Suppressor macrophage treated with lipopolysaccharide for 1 hour (primary cell): Measurements from ENCODE around the gene RET.
A peak's percentile ranks its signal among the peaks of the same experiment; 100 is the strongest.

Experiments
- DNase-seq, 3 donors: peaks; one replicate each; pipeline ENCODE4 v3.0.0-alpha.2; 2020 to 2022

Gene RET

GRCh38 chr10:43138021-43138756, 61.3 kb downstream of the RET start, which contains the start of gene CSGALNACT2:
Gene CSGALNACT2, plus strand, starts transcription at chr10:43138445. Its CDS starts 16,705 bp downstream, at chr10:43155150.
- DNase-seq = peak; percentile 93 to 98 (median 97)

GRCh38 chr10:43138757-43139241, 61.9 kb downstream of the RET start:
- peak; percentile 53 to 57 (median 56) for DNase-seq

DNA sequence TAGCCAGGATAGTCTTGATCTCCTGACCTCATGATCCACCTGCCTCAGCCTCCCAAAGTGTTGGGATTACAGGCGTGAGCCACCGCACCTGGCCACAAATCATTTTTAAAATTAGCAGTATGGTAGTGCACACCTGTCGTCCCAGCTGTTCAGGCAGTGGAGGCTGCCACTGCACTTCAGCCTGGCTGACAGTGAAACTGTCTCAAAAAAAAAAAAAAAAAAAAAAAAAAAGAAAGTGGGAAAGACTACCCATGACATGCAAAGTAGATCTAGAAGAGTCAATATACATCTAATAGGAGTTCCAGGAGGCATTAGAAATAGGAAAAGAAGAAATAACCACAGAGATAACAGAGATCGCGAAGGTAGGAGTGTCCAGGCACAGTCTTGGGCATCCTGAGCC, 64.6 kb downstream of the RET start:
- no peak for DNase-seq

DNA sequence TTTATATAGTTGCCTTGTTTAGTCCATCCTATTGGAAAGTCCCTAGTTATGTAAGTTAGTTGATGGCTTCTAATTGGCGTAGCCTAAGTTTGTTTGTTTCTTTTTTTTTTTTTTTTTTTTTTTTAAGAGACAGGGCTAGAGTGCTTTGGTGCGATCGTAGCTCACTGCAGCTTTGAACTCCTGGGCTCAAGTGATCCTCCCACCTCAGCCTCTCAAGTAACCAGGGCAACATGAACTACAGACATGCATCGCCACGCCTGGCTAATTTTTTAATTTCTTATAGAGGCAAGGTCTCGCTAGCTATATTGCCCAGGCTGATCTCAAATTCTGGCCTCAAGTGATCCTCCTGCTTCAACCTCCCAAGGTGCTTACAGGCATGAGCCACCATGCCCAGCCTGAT, 68.4 kb downstream of the RET start:
- DNase-seq = no peak

DNA sequence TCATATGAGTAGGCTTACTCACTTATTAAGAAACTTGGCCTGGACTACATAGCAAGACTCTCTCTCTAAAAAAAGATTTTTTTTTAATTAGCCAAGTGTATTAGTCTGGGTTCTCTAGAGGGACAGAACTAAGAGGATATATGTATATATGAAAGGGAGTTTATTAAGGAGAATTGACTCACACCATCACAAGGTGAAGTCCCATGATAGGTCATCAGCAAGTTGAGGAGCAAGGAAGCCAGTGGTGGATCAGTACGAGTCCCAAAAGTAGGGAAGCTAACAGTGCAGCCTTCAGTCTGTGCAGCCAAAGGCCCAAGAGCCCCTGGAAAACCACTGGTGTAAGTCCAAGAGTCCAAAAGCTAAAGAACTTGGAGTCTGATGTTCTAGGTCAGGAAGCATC, 69.1 kb downstream of the RET start:
- DNase-seq = peak; percentile 62 to 65 (median 63)

DNA sequence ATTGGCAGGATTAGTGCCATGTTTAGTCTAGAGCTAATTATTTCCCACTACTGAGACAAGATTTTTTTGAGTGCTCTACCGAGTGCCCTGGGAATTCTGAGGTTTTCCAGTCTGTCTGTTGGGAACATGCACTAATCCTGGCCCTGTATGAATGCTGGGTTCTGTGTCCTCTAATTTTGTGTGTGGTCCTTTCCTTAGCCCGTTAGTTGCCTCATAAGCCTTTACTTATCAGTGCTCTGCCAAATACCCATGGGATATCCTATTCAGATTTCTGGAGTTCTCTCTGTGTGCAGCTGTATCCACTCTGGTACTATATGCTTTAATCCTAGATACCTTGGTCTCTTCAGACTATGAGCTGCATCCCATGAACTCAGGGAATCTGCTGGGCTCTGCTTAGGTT, 74.5 kb downstream of the RET start:
- no peak for DNase-seq

DNA sequence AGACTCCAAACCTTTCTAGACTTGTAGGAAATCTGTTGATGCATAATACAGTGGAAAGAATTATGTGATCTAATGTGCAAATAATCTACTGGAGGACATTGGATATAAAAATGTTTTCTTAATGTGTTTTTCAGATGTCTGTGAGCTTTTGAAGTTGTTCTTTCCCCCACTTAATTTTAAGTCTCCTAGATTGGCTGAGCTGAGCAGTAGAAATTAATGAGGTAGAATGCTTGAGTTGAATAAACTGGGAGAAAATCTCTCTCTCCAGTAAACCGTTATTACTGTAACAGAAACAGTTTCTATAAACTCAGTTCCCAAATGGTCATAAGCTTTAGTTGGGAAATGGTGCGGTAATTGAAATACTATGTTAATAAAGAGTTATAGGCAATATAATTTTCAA, 77.0 kb downstream of the RET start:
- no peak for DNase-seq

GRCh38 chr10:43155221-43155620, 78.4 kb downstream of the RET start:
- DNase-seq = no peak

GRCh38 chr10:43155741-43156140, 78.9 kb downstream of the RET start:
- DNase-seq = no peak

DNA sequence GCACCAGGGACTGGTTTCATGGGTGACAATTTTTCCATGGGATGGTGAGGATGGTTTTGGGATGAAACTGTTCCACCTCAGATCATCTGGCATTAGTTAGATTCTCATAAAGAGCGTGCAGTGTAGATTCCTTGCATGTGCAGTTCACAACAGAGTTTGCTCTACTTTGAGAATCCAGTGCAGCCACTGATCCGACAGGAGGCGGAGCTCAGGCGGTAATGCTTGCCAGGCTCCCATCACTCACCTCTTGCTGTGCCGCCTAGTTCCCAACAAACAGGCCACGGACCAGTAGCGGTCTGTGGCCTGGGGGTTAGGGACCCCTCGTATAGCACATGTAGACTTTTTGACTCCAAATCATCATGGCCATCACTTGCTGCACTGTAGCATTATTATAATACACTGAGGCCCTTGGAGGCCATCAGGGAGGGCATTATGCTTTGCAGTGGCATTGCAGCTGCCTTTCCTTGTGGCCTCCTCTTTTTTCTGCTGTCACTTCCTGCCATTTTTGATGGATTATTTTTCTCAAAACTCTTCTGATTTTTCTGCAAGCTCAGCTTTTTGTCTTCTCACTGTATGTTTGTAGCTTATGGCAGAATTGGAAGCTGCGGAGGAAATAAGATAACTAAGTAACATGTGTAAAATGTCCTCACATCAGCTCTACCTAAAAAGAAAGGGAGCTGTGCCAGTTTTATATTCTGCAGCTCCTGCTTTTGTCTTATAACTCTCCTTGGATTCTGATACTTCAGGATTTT, 79.9 kb downstream of the RET start:
- DNase-seq = no peak

- no peak for DNase-seq
These were observed 81.8 kb downstream of the RET start for GRCh38 chr10:43158636-43159035.

DNA sequence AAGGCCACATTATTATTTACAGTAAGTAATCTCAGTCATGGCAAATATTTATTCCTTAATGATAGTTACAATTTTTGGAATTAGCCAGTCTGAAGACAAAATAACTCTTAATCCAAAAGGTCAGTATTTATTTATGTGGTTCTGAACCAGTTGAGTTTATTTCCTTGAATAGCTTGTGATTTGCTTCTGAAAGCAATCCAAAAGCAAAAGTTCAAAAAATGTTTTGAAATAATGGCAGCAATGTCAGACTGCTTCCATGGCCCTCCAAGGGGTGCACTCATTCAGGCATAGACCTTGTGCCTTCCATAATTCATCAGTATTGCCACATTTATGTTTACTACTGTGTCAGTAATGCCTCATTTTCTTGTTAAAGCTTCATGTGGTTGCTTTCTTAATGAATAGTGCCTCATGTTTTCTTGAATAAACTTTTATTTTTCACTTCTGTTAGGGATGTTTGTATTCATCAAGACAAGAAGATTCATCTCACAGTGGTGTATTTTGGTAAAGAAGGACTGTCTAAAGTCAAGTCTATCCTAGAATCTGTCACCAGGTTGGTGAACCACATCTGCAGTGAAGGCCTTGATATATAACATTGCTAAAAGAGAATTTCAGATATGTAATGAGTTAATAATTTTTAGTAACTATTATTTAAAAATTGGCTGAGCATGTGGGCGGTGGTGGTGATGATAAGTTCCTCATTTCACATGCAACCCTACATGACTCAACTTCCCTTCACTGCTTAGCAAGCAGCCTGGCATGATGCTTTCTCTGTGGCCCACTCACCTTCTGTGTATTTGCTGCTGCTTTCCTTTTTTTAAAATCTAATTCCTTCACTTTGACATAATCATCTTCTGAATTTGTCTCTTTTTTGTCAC, 83.4 kb downstream of the RET start:
- DNase-seq = peak; percentile 90 to 94 (median 93)

DNA sequence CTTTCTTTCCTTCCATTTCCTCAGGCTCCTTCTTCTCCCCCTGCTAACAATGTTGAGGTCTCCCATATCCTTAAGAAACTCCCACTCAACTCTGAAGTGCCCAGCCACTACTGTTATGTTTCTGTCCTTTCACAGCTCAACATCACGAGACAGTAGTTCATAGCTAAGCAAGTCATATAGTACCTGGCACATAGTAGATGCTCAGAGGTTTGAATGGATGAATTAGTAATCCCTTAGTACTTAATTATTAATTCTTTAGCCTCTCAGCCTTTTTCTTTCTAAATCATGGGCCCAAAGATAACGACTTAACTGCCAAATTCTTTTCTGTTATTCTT, 84.0 kb downstream of the RET start:
- DNase-seq = peak in 1 of 3 donors; percentile 67

DNA sequence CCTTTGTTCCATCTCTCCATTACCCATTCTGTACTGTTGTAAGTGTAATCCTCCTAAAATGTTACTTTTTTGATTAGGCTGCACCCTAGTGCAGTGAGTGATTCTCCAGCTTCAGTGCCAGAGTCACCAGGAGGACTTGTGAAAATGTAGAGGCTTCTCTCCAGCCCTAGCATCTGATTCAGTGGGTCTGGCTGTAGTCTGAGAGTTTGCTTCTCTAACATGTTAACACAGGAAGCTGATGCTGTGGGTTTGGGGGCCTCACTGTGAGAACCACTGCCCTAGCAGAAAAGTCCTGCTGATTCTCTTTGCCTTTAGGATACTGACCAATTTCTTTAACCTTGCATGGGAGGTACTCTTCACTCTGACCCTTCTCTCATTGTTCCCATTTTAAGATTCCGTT, 85.7 kb downstream of the RET start:
- no peak for DNase-seq

DNA sequence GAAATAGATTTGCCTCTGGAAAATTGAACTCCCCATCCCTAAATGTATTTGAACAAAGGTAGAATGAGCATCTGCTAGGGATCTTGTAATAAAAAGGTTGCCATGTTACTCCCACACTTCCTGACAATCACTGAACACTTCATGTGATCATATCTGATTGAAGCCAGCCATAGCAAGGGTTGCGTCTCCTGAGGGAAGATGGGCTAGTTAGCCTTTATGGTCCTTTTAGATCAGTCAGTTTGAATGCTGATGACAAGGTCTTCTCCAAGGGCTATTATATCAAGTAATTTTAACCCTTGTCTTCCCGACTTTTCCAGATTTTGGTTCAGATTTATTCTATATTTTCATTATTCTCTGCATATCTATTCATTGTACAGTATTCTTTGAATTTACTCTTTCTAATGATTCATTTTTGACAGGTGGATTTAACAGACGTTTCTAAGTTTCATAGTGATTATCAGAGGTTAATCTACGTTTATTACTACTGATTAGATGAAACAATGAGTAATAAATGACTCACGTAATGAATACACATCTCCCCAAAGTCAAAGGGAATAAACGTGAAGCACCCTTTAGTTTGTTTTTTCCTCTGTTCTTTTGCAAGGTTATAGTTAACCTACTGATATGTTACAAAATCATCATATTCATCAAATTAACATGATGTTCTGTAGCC, 89.5 kb downstream of the RET start:
- DNase-seq = no peak

GRCh38 chr10:43166880-43167497, 90.1 kb downstream of the RET start:
- peak; percentile 18 to 75 (median 67) for DNase-seq

DNA sequence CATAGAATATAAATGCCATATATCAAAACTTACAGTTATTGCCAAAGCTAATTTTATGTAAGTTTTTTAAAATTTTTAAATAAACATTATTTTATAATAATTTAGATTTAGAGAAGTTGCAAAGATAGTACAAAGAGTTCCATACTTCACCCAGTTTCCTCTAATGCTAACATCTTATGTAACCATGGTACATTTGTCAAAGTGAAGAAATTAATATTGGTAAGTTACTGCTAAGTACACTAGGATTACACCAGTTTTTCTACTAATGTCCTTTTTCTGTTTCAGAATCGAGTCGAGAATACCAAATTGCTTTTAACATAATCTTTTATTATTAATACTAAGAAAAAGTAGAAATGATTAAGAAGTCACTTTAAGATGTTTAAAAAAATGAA, 90.6 kb downstream of the RET start:
- peak in 1 of 3 donors; percentile 32 for DNase-seq

- DNase-seq = no peak
These were observed 93.6 kb downstream of the RET start for GRCh38 chr10:43170491-43170890.

GRCh38 chr10:43172645-43173044, 95.8 kb downstream of the RET start:
- DNase-seq = no peak

- DNase-seq = no peak
These were observed 96.3 kb downstream of the RET start for GRCh38 chr10:43173120-43173519.

DNA sequence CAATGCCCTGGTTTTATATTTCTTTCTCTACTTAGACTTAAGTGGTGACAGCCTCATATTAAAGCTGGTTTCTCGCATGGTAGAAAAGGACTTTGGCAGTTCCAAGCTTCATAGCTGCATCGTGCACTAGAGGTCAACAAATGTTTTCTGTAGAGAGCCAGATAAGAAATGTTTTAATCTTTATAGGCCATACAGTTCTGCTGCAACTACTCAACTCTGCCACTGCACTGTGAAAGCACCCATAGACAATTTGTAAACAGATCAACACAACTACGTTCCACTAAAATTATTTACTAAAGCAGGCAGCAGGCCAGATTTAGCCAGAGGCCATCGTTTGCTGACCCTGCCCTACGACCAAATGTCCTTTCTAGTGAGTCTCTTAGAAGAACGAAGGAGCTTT, 98.1 kb downstream of the RET start:
- no peak for DNase-seq

DNA sequence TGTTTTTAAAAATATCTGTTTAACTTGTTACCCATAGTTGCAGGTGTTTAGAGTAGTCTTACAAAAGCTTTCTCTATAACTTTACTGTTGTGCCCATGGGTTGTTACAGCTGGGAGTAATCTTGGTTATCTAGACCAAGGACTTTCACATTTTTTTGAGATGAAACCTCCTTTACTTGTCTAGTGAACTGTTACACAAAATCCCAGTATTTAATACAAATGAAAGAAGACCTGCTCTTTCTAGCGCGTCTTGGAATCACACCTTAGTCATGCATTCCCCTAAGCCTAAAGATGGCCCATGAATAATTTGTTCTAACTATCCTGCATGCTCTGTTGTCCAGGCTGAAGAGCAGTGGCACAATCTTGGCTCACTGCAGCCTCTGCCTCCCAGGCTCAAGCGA, 99.4 kb downstream of the RET start:
- no peak for DNase-seq
